GM21576 (cell line): Measurements from ENCODE around the gene VPS37D.
"Not testable (repeated sequence)": the region's sequence is repeated elsewhere in the genome, so short reads cannot be mapped to it uniquely, and the experiment has no call there.

Experiments used
- ATAC-seq: cut with Tn5 transposase; IDR thresholded peaks from one replicate; pipeline ENCODE4 v1.9.1; 2021; ENCODE audit warnings: mild to moderate bottlenecking, moderate library complexity; ENCODE audit not compliant: unreplicated experiment

The VPS37D gene

DNA sequence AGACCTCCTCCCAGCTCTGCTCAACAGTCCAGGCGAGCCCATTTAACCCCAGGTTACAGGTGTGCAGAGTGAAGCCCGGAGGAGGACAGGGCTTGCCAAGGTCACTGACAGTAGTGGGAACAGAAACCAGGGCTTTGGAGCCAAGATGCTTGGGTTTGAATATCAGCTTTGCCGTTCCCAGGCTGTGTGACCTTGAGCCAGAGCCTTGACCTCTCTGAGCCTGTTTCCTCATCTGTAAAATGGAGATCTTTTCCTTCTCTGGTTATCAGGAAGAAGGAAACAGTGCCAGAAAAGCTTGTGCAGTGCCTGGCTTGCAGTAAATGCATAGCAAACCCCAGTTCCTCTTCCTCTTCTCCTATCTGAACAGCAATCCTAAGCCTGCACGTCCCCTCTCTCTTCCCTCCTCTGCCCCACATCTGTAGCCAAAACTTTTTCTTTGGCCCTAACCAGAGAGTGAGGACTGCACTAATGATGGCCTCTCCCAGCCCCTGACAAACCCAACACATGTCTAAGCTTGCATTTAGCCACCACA is 21.9 kb upstream of the VPS37D start:
- ATAC-seq, result no peak

GRCh38 chr7:73646785-73647724 is 20.6 kb upstream of the VPS37D start:
- no peak for ATAC-seq

GRCh38 chr7:73647725-73648592 is 19.7 kb upstream of the VPS37D start:
- ATAC-seq, result no peak

- ATAC-seq, result no peak
Observed at GRCh38 chr7:73648593-73649332, 18.9 kb upstream of the VPS37D start.

GRCh38 chr7:73649576-73649975 is 18.1 kb upstream of the VPS37D start:
- ATAC-seq, result no peak

DNA sequence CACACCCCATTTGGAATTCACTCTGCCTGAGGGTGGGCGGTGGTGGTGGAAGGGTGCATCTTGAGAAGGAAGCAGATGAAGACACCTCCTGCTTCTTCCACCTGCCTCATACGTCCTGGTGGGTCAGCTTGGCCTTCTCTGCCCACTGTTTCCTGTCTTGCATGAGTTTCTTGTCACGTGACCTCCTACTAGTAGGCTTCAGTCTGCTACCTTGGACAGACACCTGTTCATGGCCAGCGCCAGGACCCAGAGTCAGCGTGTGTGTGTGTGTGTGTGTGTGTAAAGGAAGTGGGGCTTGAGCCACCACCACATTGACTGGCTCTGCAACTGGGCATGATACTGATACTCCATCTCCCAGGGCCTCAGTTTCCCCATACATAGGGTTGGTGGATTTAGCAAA is 17.1 kb upstream of the VPS37D start:
- ATAC-seq, result no peak

GRCh38 chr7:73652541-73652949 is 15.1 kb upstream of the VPS37D start:
- ATAC-seq, result no peak

DNA sequence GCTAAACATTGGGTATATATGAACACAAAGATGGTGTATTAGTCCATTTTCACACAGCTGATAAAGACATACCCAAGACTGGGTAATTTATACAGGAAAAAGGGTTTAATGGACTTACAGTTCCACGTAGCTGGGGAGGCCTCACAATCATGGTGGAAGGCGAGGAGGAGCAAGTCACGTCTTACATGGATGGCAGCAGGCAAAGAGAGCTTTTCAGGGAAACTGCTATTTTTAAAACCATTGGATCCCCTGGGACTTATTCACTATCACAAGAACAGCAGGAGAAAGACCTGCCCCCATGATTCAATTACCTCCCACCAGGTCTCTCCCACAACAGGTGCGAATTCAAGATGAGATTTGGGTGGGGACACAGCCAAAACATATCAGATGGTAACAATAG is 12.3 kb upstream of the VPS37D start:
- not testable (repeated sequence) for ATAC-seq

DNA sequence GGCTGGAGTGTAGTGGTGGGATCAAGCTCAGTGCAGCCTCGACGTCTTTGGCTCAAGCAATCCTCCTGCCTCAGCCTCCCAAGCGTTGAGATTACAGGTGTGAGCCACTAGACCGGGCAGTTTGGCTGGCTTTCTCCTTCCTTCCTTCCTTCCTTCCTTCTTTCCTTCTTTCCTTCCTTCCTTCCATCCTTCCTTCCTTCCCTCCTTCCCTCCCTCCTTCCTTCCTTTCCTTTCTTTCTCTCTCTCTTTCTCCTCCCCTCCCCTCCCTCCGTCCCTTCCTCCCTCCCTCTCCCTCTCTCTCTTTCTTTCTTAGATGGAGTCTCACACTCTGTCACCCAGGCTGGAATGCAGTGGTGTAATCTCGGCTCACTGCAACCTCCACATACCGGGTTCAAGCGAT is 7.6 kb upstream of the VPS37D start:
- no peak for ATAC-seq

GRCh38 chr7:73660594-73660993 is 7.0 kb upstream of the VPS37D start:
- not testable (repeated sequence) for ATAC-seq

DNA sequence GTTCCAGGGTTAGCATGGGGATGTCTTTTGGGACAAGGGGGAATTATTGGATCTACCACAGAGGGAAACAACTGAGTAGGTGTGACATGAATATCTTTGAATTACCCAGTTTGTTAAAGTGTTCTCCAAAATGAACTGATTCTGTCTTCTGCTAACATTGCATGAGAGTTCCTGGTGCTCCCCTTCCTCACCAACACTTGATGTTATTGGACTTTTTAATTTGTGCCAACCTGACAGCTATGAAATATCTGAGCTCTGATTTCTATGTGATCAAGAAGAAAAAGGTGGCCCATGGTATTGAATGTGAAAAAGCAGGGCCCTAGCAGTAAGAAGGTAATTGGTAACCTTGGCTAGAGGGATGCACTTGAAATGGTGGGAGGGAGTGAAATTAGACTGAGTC is 4.6 kb upstream of the VPS37D start:
- no peak for ATAC-seq

DNA sequence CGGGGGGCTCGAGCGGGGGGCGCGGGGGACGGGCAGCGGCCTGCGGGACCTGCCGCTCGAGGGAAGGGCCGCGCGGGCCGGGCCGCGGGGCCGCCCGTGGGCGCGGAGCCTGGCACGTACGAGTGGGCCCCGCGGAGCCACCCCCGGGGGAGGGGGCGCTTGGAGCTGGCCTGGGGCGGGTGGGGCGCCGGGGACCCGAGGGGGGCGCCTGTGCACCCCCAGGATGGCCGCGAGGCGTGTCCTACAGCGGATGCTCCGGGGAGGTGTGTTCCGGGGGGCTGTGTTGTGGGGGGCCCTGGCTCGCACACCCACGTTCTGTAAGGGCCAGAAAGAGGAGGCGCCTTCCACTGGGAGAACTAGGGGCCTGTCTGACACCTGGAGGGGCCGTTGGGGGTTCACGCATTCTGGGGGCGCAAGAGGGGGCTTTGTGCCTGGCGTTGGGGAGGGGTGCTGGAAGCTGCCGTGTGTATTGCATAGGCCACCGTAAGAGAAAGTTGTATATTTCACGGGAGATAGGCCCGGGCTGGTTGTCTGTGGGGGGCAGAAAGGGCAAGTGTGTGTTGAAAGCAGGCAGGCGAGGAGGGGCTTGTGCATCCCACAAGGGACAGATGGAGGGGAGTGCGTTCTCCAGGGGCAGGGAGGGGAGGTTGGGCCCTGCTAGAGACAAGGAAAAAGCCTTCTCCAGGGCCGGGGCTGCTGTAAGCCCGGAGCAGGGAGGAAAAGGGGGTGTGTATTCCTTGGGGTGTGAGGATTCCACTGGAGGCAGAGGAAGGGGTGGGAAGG is 663 bp downstream of the VPS37D start:
- ATAC-seq, result no peak

DNA sequence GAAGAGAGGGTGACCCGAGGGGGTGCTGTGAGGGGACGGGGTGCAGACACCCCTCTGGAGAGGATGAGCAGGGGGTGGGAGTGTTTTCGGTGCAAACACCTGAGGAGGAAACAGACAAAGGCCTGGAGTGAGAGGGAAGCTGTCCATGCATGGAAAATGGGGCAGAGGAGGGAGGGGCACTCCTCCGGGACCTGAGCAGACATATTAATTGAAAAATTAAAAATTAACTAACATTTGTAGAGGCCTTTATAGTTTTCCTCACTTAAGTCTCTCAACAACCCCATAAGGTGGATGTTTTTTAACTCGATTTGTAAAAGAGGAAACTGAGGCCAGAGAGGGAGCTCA is 1.2 kb downstream of the VPS37D start:
- ATAC-seq, result no peak

DNA sequence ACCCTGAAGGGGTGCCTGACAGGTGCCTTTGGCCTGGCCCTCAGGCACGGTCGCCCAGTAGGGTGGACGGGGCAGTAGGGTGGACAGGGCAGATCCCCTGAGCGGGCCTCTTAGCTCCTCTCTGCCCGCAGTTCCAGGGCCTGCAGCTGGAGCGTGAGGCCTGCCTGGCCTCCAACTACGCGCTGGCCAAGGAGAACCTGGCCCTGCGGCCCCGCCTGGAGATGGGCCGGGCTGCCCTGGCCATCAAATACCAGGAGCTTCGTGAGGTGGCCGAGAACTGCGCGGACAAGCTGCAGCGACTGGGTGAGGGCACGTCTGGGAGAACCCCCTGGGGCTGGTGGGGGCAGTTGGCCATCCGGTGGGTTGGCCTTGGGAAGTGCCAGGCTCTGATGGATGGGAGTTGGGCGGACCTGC is 1.7 kb downstream of the VPS37D start:
- ATAC-seq, result no peak

DNA sequence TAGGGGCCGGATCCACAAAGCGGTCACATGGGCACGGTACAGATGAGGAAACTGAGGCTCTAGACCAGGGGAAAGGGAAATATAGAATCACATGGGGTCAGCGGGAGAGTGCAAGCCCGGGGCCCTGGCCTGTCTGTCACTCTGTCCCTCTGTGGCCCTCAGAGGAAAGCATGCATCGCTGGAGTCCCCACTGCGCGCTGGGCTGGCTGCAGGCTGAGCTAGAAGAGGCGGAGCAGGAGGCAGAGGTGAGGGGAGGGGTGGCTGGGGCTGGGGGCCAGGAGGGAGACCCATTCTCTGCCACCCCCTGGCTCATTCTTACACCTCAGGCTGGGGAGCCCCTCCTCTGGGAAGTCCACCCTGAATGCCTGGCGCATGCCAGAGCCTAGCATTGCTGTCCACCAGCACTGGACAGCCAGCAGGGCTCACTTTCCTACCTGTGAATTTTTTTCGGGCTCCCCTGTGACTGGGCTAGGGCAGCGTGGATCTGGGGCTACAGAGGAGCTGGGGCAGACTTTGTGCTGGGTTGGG is 2.3 kb downstream of the VPS37D start:
- no peak for ATAC-seq

DNA sequence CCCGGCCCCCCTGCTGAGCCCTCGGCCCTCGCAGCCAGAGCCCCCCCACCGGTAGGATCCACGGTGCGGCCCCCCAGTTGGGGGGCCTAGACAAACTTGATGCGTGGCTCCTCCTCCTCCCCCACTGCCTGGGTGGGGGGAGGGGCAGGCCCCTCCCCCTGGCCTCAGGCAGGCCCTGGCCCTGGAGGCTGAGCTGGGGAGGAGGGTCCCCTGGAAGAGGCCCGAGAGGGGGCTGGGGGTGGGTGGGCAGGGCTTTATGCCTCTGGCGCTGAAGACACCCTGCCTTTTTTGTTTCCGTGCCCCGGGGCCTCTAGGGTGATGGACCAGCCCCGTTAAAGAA is 3.7 kb downstream of the VPS37D start:
- no peak for ATAC-seq

DNA sequence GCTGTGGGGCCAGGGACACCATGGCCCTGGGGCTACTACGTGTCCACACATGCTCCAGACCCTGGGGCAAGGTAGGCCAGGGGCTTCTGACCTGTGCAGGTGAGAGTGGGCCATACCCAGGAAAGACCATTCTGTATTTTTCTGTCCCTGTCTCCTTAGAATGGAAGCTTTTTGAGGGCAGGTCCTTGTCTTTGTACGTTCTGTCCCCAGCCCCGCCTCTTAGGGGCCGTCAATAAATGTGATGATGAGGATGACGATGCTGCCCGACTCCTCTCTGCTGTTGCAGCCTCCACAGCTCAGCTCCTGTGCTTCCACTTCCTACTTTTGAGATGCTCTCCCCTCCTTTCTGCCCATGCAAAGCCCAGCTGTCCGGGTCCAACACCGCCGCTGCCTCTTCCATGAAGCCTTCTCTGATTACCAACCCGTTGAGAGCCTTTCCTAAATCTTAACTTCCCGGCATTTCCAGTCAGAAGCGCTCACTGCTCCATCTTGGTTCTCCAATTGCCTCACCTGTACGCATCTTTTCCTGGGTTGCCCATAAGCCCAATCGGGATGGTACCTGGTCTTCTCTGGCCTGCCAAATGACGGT is 4.3 kb downstream of the VPS37D start:
- no peak for ATAC-seq

DNA sequence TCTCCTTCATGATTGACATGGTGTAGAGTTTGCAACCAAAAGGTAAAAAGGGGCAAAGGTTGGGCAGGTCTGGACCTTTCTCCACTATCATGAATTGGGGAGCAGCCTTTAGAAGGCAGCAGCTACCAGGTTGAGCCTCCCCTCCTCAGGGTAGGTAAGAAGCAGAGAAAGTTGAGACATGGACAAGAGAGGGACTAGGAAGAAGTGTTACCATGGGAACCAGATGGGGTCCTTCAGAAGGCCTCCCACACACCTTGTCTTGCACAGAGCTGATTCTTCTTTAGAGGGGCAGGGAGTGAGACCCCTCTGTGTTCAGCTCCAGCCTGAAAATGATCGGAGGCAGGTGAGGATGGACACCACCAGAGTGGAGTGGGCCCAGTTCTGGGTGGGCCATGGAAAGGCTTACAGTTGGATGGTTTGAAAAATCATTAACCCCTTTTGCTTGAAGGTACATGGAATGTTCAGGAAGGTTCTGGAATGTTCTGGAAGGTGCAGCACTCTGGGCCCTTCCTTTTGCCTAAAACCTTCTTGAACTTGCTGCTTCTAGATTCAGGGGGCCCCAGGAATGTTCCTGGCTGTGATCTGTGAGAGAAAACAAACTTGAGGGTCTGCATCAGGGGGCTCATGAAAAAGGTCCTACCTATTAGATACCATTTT is 7.0 kb downstream of the VPS37D start:
- ATAC-seq, result no peak

DNA sequence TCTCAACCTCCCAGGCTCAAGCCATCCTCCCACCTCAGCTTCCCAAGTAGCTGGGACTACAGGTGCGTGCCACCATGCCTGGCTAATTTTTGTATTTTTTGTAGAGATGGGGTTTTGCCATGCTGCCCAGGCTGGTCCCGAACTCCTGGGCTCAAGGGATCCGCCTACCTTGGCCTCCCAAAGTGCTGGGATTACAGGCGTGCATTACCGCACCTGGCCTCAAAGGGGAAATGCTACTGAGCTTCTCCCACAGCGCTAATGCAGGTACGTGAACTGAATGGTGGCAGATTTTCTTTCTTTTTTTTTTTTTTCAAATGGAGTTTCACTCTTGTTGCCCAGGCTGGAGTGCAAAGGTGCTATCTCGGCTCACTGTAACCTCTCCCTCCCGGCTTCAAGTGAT is 8.4 kb downstream of the VPS37D start:
- not testable (repeated sequence) for ATAC-seq
